ENCODE measurements around the gene CHST15.

Gene CHST15

DNA sequence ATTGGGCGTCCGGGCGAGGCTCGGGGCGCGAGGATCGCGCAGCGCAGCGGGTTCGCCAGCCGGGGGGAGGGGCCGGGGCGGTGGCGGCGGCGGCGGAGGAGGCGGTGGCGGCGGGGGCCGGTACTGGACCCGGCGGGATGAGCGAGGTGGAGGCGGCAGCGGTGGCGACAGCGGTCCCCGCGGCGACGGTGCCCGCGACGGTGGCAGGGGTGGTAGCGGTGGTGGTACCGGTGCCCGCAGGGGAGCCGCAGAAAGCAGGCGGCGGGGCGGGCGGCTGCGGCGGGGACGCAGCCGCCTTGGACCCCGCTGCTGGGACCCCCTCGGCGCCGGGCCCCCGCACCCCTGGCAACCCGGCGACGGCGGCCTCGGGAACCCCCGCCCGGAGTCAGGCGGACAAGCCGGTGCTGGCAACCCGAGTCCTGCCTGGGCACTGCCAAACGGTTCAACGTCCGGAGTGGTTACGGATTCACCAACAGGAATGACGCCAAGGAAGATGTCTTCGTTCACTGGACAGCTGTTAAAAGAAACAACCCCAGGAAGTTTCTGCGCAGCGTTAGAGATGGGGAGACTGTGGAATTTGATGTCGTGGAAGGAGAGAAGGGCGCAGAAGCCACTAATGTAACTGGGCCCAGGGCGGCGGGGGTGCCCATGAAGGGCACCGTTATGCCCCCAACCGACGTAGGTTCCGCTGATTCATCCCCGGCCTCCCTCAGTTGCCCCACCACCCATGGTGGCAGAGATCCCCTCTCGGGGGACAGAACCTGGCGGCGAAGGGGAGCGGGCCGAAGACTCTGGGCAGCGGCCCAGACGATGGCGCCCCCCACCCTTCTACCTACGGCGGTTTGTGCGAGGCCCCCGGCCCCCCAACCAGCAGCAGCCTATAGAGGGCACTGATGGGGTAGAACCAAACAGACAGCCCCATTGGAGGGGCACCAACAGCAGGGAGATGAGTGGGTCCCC is 101.5 kb downstream of the CHST15 start:
- H3K27me3 ChIP-seq (ENCODE audit: insufficient read depth, poor library complexity, severe bottlenecking) = peaks cover 45% of the 10 kb centered on the region
- no peak overlapping the region for H3K4me3 ChIP-seq (replicated peaks; ENCODE audit: insufficient read depth, low read length)
- DNase-seq (ENCODE audit: low read depth in 1 of 2, low spot score in 1 of 2) = no peak
- no peak overlapping the region for H3K27ac ChIP-seq (replicated peaks)
- TF ChIP-seq GABPA (IDR thresholded peaks at IDR 0.05; ENCODE audit: low read depth) = no peak
- no peak for TF ChIP-seq POLR2AphosphoS5 (IDR thresholded peaks at IDR 0.05; ENCODE audit: low read depth)
- TF ChIP-seq, protein P1, sequence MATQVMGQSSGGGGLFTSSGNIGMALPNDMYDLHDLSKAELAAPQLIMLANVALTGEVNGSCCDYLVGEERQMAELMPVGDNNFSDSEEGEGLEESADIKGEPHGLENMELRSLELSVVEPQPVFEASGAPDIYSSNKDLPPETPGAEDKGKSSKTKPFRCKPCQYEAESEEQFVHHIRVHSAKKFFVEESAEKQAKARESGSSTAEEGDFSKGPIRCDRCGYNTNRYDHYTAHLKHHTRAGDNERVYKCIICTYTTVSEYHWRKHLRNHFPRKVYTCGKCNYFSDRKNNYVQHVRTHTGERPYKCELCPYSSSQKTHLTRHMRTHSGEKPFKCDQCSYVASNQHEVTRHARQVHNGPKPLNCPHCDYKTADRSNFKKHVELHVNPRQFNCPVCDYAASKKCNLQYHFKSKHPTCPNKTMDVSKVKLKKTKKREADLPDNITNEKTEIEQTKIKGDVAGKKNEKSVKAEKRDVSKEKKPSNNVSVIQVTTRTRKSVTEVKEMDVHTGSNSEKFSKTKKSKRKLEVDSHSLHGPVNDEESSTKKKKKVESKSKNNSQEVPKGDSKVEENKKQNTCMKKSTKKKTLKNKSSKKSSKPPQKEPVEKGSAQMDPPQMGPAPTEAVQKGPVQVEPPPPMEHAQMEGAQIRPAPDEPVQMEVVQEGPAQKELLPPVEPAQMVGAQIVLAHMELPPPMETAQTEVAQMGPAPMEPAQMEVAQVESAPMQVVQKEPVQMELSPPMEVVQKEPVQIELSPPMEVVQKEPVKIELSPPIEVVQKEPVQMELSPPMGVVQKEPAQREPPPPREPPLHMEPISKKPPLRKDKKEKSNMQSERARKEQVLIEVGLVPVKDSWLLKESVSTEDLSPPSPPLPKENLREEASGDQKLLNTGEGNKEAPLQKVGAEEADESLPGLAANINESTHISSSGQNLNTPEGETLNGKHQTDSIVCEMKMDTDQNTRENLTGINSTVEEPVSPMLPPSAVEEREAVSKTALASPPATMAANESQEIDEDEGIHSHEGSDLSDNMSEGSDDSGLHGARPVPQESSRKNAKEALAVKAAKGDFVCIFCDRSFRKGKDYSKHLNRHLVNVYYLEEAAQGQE (IDR thresholded peaks at IDR 0.05; ENCODE audit: insufficient replicate concordance, low read depth) = no peak
- no peak for TF ChIP-seq SPI1 (IDR thresholded peaks at IDR 0.05; ENCODE audit: borderline replicate concordance, low read depth)
- TF ChIP-seq, protein P2, sequence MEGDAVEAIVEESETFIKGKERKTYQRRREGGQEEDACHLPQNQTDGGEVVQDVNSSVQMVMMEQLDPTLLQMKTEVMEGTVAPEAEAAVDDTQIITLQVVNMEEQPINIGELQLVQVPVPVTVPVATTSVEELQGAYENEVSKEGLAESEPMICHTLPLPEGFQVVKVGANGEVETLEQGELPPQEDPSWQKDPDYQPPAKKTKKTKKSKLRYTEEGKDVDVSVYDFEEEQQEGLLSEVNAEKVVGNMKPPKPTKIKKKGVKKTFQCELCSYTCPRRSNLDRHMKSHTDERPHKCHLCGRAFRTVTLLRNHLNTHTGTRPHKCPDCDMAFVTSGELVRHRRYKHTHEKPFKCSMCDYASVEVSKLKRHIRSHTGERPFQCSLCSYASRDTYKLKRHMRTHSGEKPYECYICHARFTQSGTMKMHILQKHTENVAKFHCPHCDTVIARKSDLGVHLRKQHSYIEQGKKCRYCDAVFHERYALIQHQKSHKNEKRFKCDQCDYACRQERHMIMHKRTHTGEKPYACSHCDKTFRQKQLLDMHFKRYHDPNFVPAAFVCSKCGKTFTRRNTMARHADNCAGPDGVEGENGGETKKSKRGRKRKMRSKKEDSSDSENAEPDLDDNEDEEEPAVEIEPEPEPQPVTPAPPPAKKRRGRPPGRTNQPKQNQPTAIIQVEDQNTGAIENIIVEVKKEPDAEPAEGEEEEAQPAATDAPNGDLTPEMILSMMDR (IDR thresholded peaks at IDR 0.05; ENCODE audit: insufficient read depth, low read length) = no peak

DNA sequence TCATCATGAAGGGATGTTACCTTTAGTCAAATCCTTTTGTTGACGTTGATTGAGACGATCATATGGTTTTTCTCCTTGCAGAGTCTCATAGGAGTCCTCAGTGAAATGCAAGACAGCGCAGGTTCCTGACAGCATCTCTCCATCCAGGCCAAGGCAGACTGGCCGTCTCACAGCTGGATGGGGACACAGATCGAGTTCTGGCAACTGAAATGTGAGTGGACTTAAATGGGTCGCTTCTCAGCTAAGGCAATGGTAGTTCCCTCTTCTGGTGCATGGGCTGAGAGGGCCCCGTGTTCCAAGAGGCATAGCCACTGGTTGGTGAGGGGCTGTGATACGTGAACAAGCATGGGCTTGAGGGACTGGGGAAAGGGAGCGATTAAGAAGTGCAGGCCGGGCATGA is 102.5 kb downstream of the CHST15 start:
- H3K4me3 ChIP-seq (replicated peaks; ENCODE audit: insufficient read depth, low read length) = no peak overlapping the region
- DNase-seq (ENCODE audit: low read depth in 1 of 2, low spot score in 1 of 2) = no peak
- peaks cover 44% of the 10 kb centered on the region for H3K27me3 ChIP-seq (ENCODE audit: insufficient read depth, poor library complexity, severe bottlenecking)
- TF ChIP-seq, protein P1 (IDR thresholded peaks at IDR 0.05; ENCODE audit: insufficient replicate concordance, low read depth) = no peak
- TF ChIP-seq, protein P2 (IDR thresholded peaks at IDR 0.05; ENCODE audit: insufficient read depth, low read length) = no peak
- no peak for TF ChIP-seq GABPA (IDR thresholded peaks at IDR 0.05; ENCODE audit: low read depth)
- TF ChIP-seq SPI1 (IDR thresholded peaks at IDR 0.05; ENCODE audit: borderline replicate concordance, low read depth) = no peak
- TF ChIP-seq POLR2AphosphoS5 (IDR thresholded peaks at IDR 0.05; ENCODE audit: low read depth) = no peak
- H3K27ac ChIP-seq (replicated peaks) = no peak overlapping the region

DNA sequence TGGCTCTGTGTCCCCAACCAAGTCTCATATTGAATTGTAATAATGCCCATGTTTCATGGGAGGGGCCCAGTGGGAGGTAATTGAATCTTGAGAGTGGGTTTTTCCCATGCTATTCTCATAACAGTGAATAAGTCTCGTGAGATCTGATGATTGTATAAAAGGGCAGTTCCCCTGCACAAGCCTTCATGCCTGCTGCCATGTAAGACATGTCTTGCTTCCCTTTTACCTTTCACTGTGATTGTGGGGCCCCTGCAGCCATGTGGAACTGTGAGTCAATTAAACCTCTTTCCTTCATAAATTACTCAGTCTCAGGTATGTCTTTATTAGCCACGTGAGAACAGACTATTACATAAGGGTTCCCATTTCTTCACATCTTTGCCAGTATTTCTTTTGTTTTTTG is 104.7 kb downstream of the CHST15 start:
- no peak overlapping the region for H3K4me3 ChIP-seq (replicated peaks; ENCODE audit: insufficient read depth, low read length)
- no peak overlapping the region for H3K27ac ChIP-seq (replicated peaks)
- H3K27me3 ChIP-seq (ENCODE audit: insufficient read depth, poor library complexity, severe bottlenecking) = peaks cover 32% of the 10 kb centered on the region
- DNase-seq (ENCODE audit: low read depth in 1 of 2, low spot score in 1 of 2) = no peak
- TF ChIP-seq, protein P2 (IDR thresholded peaks at IDR 0.05; ENCODE audit: insufficient read depth, low read length) = no peak
- TF ChIP-seq GABPA (IDR thresholded peaks at IDR 0.05; ENCODE audit: low read depth) (no peak), SPI1 (IDR thresholded peaks at IDR 0.05; ENCODE audit: borderline replicate concordance, low read depth) (no peak), POLR2AphosphoS5 (IDR thresholded peaks at IDR 0.05; ENCODE audit: low read depth) (no peak)
- TF ChIP-seq, protein P1 (IDR thresholded peaks at IDR 0.05; ENCODE audit: insufficient replicate concordance, low read depth) = no peak
